SJCRH30 (cell line): ENCODE measurements around the gene NRBF2. TPM values are rescaled to one million over a fixed set of nuclear protein-coding genes. Genes with fewer than 3 reads are reported as not detected.
"Not testable (repeated sequence)": the region's sequence is repeated elsewhere in the genome, so short reads cannot be mapped to it uniquely, and the experiment has no call there.

Experiments
- DNase-seq, 2 experiments: peaks; one replicate each; pipeline ENCODE4 v3.0.0-alpha.2; 2015 to 2020
- H3K27ac ChIP-seq: fragments of 250-450 bp; sonication (Bioruptor Pico); 2 replicates; pipeline ENCODE4 v1.5.1; 2020; ENCODE audit warnings: mild to moderate bottlenecking, moderate library complexity
- H3K27me3 ChIP-seq: fragments of 250-450 bp; sonication (Bioruptor Pico); 2 replicates; pipeline ENCODE4 v1.5.1; 2020; ENCODE audit warnings: mild to moderate bottlenecking, moderate library complexity
- H3K36me3 ChIP-seq: fragments of 250-450 bp; sonication (Bioruptor Pico); 2 replicates; pipeline ENCODE4 v1.5.1; 2020; ENCODE audit warnings: mild to moderate bottlenecking, moderate library complexity
- H3K4me1 ChIP-seq: fragments of 250-450 bp; sonication (Bioruptor Pico); 2 replicates; pipeline ENCODE4 v1.5.1; 2020; ENCODE audit warnings: mild to moderate bottlenecking, moderate library complexity
- H3K4me3 ChIP-seq: fragments of 250-450 bp; sonication (Bioruptor Pico); 2 replicates; pipeline ENCODE4 v1.5.1; 2020; ENCODE audit warnings: mild to moderate bottlenecking, moderate library complexity
- H3K9me3 ChIP-seq: fragments of 250-450 bp; sonication (Bioruptor Pico); replicated peaks from 2 replicates; pipeline ENCODE4 v1.5.1; 2020; ENCODE audit warnings: mild to moderate bottlenecking, moderate library complexity
- total RNA-seq: library from RNA; depleted of rRNA; stranded (reverse); fragments of >200 nt; shearing (Covaris generic); gene quantifications from 2 replicates; pipeline ENCODE4 v1.2.3, GENCODE V29; 2014; rRNA removed

The NRBF2 gene
- 13.8 and 14.0 TPM in 2 replicates for total RNA-seq

GRCh38 chr10:63133056-63133820, at the start of gene NRBF2:
TSS of gene NRBF2 (plus strand) at chr10:63133328. CDS start at chr10:63133471, 143 bp downstream.
- Histone ChIP-seq H3K27ac (peak within 1 kb of the TSS; percentile 60), H3K4me1 (no peaks in the 10 kb centered on the region), H3K9me3 (no peaks in the 10 kb centered on the region), H3K36me3 (no peaks in the 10 kb centered on the region), H3K4me3 (peak within 1 kb of the TSS; percentile 74), H3K27me3 (no peaks in the 10 kb centered on the region)
- DNase-seq = peak; percentile 97 to 98

GRCh38 chr10:63083406-63083805, 49.7 kb upstream of the NRBF2 start:
- not testable (repeated sequence) for H3K27me3 ChIP-seq, H3K4me3 ChIP-seq, H3K4me1 ChIP-seq, H3K27ac ChIP-seq, H3K36me3 ChIP-seq, H3K9me3 ChIP-seq, DNase-seq

- no peaks in the 10 kb centered on the region for H3K27me3 ChIP-seq
- no peak overlapping the region for H3K4me3 ChIP-seq
- H3K27ac ChIP-seq = no peak overlapping the region
- no peaks in the 10 kb centered on the region for H3K9me3 ChIP-seq
- no peaks in the 10 kb centered on the region for H3K36me3 ChIP-seq
- DNase-seq = peak; percentile 35 to 73
- no peaks in the 10 kb centered on the region for H3K4me1 ChIP-seq
These were observed 49.0 kb upstream of the NRBF2 start for GRCh38 chr10:63083904-63084689.

DNA sequence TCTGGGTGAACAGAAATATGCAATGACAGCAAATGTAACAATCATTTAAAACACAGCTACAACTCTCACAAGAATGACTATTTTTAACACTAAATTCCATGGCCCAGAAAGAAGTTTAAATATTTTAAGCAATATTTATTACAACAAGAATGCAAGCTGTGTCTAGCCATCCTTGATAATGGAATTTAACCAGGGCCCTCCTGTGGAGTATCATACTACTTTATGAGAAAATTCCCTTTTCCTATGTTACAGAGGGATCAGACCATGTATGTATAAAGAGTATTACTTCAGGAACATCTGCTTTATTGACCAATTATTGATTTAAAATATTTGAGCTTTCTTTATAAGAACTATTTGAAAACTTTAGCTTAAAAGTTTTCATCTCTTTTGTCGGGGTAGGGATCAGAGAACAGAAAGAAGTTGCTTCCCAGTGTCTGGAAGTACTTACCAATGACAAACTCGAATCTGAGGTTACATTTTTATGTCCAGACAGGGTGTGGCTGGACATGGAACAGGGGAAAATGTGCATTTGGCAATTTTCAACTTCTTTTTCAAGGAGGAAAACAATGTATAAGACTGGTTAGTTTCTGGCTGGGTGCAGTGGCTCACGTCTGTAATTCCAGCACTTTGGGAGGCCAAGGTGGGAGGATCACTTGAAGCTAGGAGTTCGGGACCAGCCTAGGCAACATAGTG, 48.3 kb upstream of the NRBF2 start:
- Histone ChIP-seq H3K27me3 (no peaks in the 10 kb centered on the region), H3K27ac (no peak overlapping the region), H3K4me1 (no peaks in the 10 kb centered on the region), H3K9me3 (no peaks in the 10 kb centered on the region), H3K4me3 (no peak overlapping the region), H3K36me3 (no peaks in the 10 kb centered on the region)
- DNase-seq = no peak

- Histone ChIP-seq H3K4me3 (no peak overlapping the region), H3K4me1 (no peaks in the 10 kb centered on the region), H3K27ac (no peak overlapping the region), H3K27me3 (no peaks in the 10 kb centered on the region), H3K9me3 (no peaks in the 10 kb centered on the region), H3K36me3 (no peaks in the 10 kb centered on the region)
- DNase-seq = no peak
These were observed 39.9 kb upstream of the NRBF2 start for GRCh38 chr10:63093227-63093626.

GRCh38 chr10:63094405-63094804, 38.7 kb upstream of the NRBF2 start:
- no peaks in the 10 kb centered on the region for H3K4me1 ChIP-seq
- H3K9me3 ChIP-seq = no peaks in the 10 kb centered on the region
- no peak for DNase-seq
- no peak overlapping the region for H3K27ac ChIP-seq
- no peaks in the 10 kb centered on the region for H3K27me3 ChIP-seq
- H3K36me3 ChIP-seq = no peaks in the 10 kb centered on the region
- H3K4me3 ChIP-seq = no peak overlapping the region

DNA sequence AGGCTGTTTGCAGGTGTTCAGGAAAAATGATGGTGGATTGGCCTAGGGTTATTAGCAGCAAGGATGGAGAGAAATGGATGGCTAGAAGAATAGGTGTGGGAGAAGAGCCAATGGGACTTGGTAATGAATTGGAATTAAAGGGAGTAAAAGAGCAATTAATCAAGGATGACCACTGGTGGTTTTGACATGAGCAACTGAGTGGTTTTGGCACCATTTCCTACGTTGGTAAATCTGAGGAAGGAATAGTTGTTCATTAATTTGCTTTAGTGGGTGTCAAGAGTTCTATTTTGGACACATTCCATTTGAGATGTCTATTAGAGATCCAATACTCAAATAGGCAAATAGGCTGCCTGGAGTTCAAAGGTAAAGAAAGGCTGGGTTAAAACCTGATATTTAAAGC, 38.2 kb upstream of the NRBF2 start:
- Histone ChIP-seq H3K27me3 (no peaks in the 10 kb centered on the region), H3K4me1 (no peaks in the 10 kb centered on the region), H3K4me3 (no peak overlapping the region), H3K36me3 (no peaks in the 10 kb centered on the region), H3K27ac (no peak overlapping the region), H3K9me3 (no peaks in the 10 kb centered on the region)
- DNase-seq = no peak

GRCh38 chr10:63099734-63100133, 33.4 kb upstream of the NRBF2 start:
- no peaks in the 10 kb centered on the region for H3K36me3 ChIP-seq
- no peak for DNase-seq
- H3K4me3 ChIP-seq = no peak overlapping the region
- no peaks in the 10 kb centered on the region for H3K27me3 ChIP-seq
- H3K4me1 ChIP-seq = no peaks in the 10 kb centered on the region
- no peaks in the 10 kb centered on the region for H3K9me3 ChIP-seq
- H3K27ac ChIP-seq = no peak overlapping the region

DNA sequence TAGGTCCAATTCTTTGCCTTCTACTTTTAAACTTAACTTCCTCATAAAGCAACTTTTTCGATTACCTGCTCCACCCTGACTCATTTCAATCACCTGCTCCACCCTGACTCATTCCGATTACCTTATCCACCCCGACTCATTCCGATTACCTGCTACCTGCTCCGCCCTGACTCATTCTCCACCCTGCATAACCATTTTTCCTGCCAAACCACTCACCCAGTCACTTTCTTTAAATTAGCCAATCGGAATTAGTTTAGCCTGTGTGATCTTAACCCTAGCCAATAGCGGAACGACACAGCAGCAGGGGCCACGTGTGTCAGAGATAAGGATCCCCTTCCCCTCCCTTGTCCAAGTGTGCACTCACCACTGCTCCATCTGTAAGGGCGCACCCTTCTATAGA, 32.0 kb upstream of the NRBF2 start:
- DNase-seq, H3K4me1 ChIP-seq, H3K27me3 ChIP-seq: not testable (repeated sequence)

GRCh38 chr10:63102279-63102883, 30.7 kb upstream of the NRBF2 start:
- H3K27ac ChIP-seq, DNase-seq, H3K4me1 ChIP-seq, H3K27me3 ChIP-seq, H3K4me3 ChIP-seq, H3K36me3 ChIP-seq, H3K9me3 ChIP-seq: not testable (repeated sequence)

More for the DNA sequence above, 32.0 kb upstream of the NRBF2 start:
- not testable (repeated sequence) for H3K27ac ChIP-seq, H3K4me3 ChIP-seq, H3K36me3 ChIP-seq, H3K9me3 ChIP-seq

DNA sequence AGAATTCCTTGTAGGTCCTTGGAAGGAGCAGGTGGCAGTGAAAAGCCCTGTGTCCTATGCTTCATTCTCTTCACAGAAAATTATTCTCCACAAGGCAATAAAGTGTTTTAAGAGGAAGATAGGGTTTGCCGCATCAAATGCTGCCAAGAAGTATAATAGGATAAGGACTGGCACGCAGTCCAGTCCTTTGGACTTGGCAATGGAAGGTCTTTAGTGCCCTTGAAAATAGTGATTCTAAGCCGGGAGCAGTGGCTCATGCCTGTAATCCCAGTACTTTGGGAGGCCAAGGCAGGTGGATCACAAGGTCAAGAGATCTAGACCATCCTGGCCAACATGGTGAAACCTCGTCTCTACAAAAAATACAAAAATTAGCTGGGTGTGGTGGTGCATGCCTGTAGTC, 29.9 kb upstream of the NRBF2 start:
- not testable (repeated sequence) for DNase-seq, H3K4me3 ChIP-seq, H3K27ac ChIP-seq, H3K9me3 ChIP-seq, H3K4me1 ChIP-seq, H3K27me3 ChIP-seq, H3K36me3 ChIP-seq

- Histone ChIP-seq H3K36me3 (no peaks in the 10 kb centered on the region), H3K9me3 (no peaks in the 10 kb centered on the region), H3K27me3 (no peaks in the 10 kb centered on the region), H3K4me1 (no peaks in the 10 kb centered on the region), H3K4me3 (no peak overlapping the region), H3K27ac (no peak overlapping the region)
- no peak for DNase-seq
These were observed 29.1 kb upstream of the NRBF2 start for GRCh38 chr10:63103971-63104409.

GRCh38 chr10:63105225-63106110, 27.7 kb upstream of the NRBF2 start:
- Histone ChIP-seq H3K27me3 (no peaks in the 10 kb centered on the region), H3K9me3 (no peaks in the 10 kb centered on the region), H3K4me1 (no peaks in the 10 kb centered on the region), H3K27ac (no peak overlapping the region), H3K4me3 (no peak overlapping the region), H3K36me3 (no peaks in the 10 kb centered on the region)
- DNase-seq = no peak
